Gastrocnemius medialis (tissue), 4 donors: ENCODE data around the gene SLC22A4. TPM values are rescaled to one million over a fixed set of nuclear protein-coding genes. Genes with fewer than 3 reads are reported as not detected.

Source experiments
- ATAC-seq, 2 donors: fragments of 150-250 bp; one replicate each; pipeline ENCODE4 v1.9.1; 2016
- DNase-seq, 2 donors: peaks; one replicate each; pipeline ENCODE4 v3.0.0-alpha.2; 2019
- H3K27ac ChIP-seq, 4 donors: fragments of 200-600 bp; sonication (generic); 1 replicate in 1 of 4; 2 replicates in 3 of 4; pipeline ENCODE4 v1.5.1; 2016 to 2018; ENCODE audit warnings: mild to moderate bottlenecking in 2 of 4, moderate library complexity in 1 of 4
- H3K27me3 ChIP-seq, 3 donors: fragments of 200-600 bp; sonication (generic) in 2 of 3; 1 replicate in 1 of 3; 2 replicates in 2 of 3; pipeline versions ENCODE4 v1.5.1 to v1.6.0; 2016 to 2019; ENCODE audit warnings: mild to moderate bottlenecking in 1 of 3, moderate library complexity in 1 of 3
- H3K36me3 ChIP-seq, 2 donors: fragments of 200-600 bp; sonication (generic) in 1 of 2; one replicate each; pipeline ENCODE4 v1.5.1; 2017 to 2018
- H3K4me1 ChIP-seq, 2 donors: fragments of 200-600 bp; sonication (generic) in 1 of 2; one replicate each; pipeline ENCODE4 v1.5.1; 2016 to 2017; ENCODE audit warnings: mild to moderate bottlenecking in 2 of 2
- H3K4me3 ChIP-seq, 4 donors: fragments of 200-600 bp; sonication (generic) in 3 of 4; 1 replicate in 1 of 4; 2 replicates in 3 of 4; pipeline ENCODE4 v1.5.1; 2016 to 2019; ENCODE audit warnings: mild to moderate bottlenecking in 2 of 4
- H3K9me3 ChIP-seq, 3 donors: fragments of 200-600 bp; sonication (generic) in 2 of 3; 1 replicate in 1 of 3; 2 replicates in 2 of 3; pipeline ENCODE4 v1.5.1; 2016 to 2019
- CTCF ChIP-seq, 5 experiments: fragments of 450-650 bp in 3 of 5; fragments of 200-600 bp in 2 of 5; sonication (generic) in 2 of 5; IDR thresholded peaks in 4 of 5; conservative IDR thresholded peaks in 1 of 5; 1 replicate in 4 of 5; 2 replicates in 1 of 5; pipeline ENCODE4 v1.5.1; 2016 to 2019; ENCODE audit warnings: antibody characterized with exemption in 5 of 5, mild to moderate bottlenecking in 3 of 5, moderate library complexity in 3 of 5
- POLR2A ChIP-seq, 2 donors: fragments of 450-650 bp; IDR thresholded peaks; one replicate each; pipeline ENCODE4 v1.6.1; 2017; ENCODE audit warnings: antibody characterized with exemption in 2 of 2, mild to moderate bottlenecking in 2 of 2, moderate library complexity in 2 of 2
- in situ Hi-C, 4 donors: fragments of 200-750 bp; cut with MboI; loops; one replicate each; pipeline versions ENCODE4 v1.15.0 to v1.8.0; 2017; ENCODE audit warnings: low sequenced_read_pairs in 4 of 4
- intact Hi-C: fragments of 100-400 bp; cut with DNase I; formaldehyde crosslinking; loops from one replicate; pipeline ENCODE4 v1.15.1; 2023; ENCODE audit warnings: low total_unique reads
- total RNA-seq, 4 donors: library from RNA; depleted of rRNA; stranded (reverse); fragments of >200 nt; gene quantifications; one replicate each; pipeline versions ENCODE4 v1.1.0 to v1.2.3, GENCODE V29; 2016

The SLC22A4 gene
- total RNA-seq, 4 donors from 2014 or later = 5.4 to 6.7 (median 6.2) TPM

DNA sequence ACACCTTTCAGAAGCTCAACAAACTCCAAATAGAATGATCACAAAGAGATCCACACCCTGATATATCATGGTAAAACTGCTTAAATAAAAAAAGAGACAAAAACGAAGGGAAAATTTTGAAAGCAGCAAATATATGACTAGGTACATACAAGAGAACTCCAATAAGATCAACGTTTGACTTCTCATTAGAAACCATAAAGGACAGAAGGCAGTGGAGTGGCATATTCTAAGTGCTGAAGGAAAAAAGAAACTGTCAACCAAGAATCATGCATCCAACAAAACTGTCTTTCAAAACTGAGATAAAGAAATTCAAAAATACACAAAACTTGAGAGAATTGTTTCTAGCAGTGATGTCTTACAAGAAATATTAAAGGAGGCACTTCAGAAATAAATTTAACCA lies 11.2 kb downstream of the SLC22A4 start:
- Histone ChIP-seq H3K4me3 (no peak overlapping the region), H3K9me3 (no peaks in the 10 kb centered on the region), H3K4me1 (peaks cover 0 to 3% of the 10 kb centered on the region in 2 donors), H3K27me3 (no peaks in the 10 kb centered on the region), H3K36me3 (peaks cover 0 to 4% of the 10 kb centered on the region in 2 donors), H3K27ac (no peak overlapping the region)
- ATAC-seq (no peak), DNase-seq (no peak)
- TF ChIP-seq POLR2A (IDR thresholded peaks at IDR 0.05) (no peak), CTCF (IDR thresholded peaks at IDR 0.05 in 4 of 5, conservative IDR thresholded peaks at IDR 0.05 in 1 of 5) (no peak)
- in situ Hi-C loops (no loop called here), intact Hi-C loops (no loop called here)

GRCh38 chr5:132308701-132309100 lies 14.5 kb downstream of the SLC22A4 start:
- DNase-seq = no peak
- TF ChIP-seq POLR2A (IDR thresholded peaks at IDR 0.05) (no peak), CTCF (IDR thresholded peaks at IDR 0.05 in 4 of 5, conservative IDR thresholded peaks at IDR 0.05 in 1 of 5) (no peak)
- H3K9me3 ChIP-seq = no peaks in the 10 kb centered on the region
- no peak overlapping the region for H3K27ac ChIP-seq
- H3K4me3 ChIP-seq = no peak overlapping the region
- intact Hi-C loops (no loop called here), in situ Hi-C loops (no loop called here)
- H3K4me1 ChIP-seq = no peaks in the 10 kb centered on the region
- ATAC-seq = no peak
- no peaks in the 10 kb centered on the region for H3K27me3 ChIP-seq
- H3K36me3 ChIP-seq = peaks cover 0 to 4% of the 10 kb centered on the region in 2 donors

- ATAC-seq (no peak), DNase-seq (no peak)
- intact Hi-C loops (no loop called here), in situ Hi-C loops (no loop called here)
- H3K27ac ChIP-seq = no peak overlapping the region
- H3K36me3 ChIP-seq = peaks cover 0 to 10% of the 10 kb centered on the region in 2 donors
- H3K9me3 ChIP-seq = no peaks in the 10 kb centered on the region
- H3K27me3 ChIP-seq = no peaks in the 10 kb centered on the region
- no peak overlapping the region for H3K4me3 ChIP-seq
- H3K4me1 ChIP-seq = no peaks in the 10 kb centered on the region
- TF ChIP-seq POLR2A (IDR thresholded peaks at IDR 0.05) = no peak
- no peak for TF ChIP-seq CTCF (IDR thresholded peaks at IDR 0.05 in 4 of 5, conservative IDR thresholded peaks at IDR 0.05 in 1 of 5)
These were observed 15.5 kb downstream of the SLC22A4 start for GRCh38 chr5:132309679-132310078.

GRCh38 chr5:132310141-132310834 lies 16.1 kb downstream of the SLC22A4 start:
- Histone ChIP-seq H3K9me3 (no peaks in the 10 kb centered on the region), H3K4me1 (no peaks in the 10 kb centered on the region), H3K36me3 (peaks cover 0 to 10% of the 10 kb centered on the region in 2 donors), H3K4me3 (no peak overlapping the region), H3K27me3 (no peaks in the 10 kb centered on the region), H3K27ac (no peak overlapping the region)
- in situ Hi-C loops (no loop called here), intact Hi-C loops (no loop called here)
- ATAC-seq (no peak), DNase-seq (no peak)
- no peak for TF ChIP-seq POLR2A (IDR thresholded peaks at IDR 0.05)
- TF ChIP-seq CTCF (IDR thresholded peaks at IDR 0.05 in 4 of 5, conservative IDR thresholded peaks at IDR 0.05 in 1 of 5) = no peak

- ATAC-seq = no peak
- intact Hi-C loops = no loop called here
These were observed 19.2 kb downstream of the SLC22A4 start for GRCh38 chr5:132313366-132313765.

More at GRCh38 chr5:132313366-132313765, 19.2 kb downstream of the SLC22A4 start:
- Histone ChIP-seq H3K27me3 (no peaks in the 10 kb centered on the region), H3K4me3 (no peak overlapping the region), H3K9me3 (no peaks in the 10 kb centered on the region), H3K27ac (no peak overlapping the region), H3K36me3 (peaks cover 0 to 7% of the 10 kb centered on the region in 2 donors), H3K4me1 (peaks cover 7 to 12% of the 10 kb centered on the region in 2 donors)
- no peak for DNase-seq
- TF ChIP-seq CTCF (IDR thresholded peaks at IDR 0.05 in 4 of 5, conservative IDR thresholded peaks at IDR 0.05 in 1 of 5) (no peak), POLR2A (IDR thresholded peaks at IDR 0.05) (no peak)
- in situ Hi-C loops = no loop called here
